GM13976 (cell line): Measurements from ENCODE around the gene POLR2E.
A peak's percentile ranks its signal among the peaks of the same experiment; 100 is the strongest.

ENCODE experiments used
- DNase-seq: peaks from one replicate; pipeline ENCODE4 v3.0.0; 2012; ENCODE audit warnings: low spot score
- in situ Hi-C: fragments of 300-500 bp; cut with MboI; formaldehyde crosslinking; loops from one replicate; pipeline ENCODE4 v1.12.0; 2022; ENCODE audit warnings: low sequenced_read_pairs, mixed read lengths, inconsistent platforms; ENCODE audit not compliant: unreplicated experiment
- TF ChIP-seq, protein P1 (sequence below): IDR thresholded peaks from 2 replicates; pipeline ENCODE4 v1.5.1; 2012; ENCODE audit warnings: borderline replicate concordance, mild to moderate bottlenecking; ENCODE audit not compliant: insufficient read depth; ENCODE audit errors: extremely low read depth, missing control alignments, control extremely low read depth

Gene POLR2E

DNA sequence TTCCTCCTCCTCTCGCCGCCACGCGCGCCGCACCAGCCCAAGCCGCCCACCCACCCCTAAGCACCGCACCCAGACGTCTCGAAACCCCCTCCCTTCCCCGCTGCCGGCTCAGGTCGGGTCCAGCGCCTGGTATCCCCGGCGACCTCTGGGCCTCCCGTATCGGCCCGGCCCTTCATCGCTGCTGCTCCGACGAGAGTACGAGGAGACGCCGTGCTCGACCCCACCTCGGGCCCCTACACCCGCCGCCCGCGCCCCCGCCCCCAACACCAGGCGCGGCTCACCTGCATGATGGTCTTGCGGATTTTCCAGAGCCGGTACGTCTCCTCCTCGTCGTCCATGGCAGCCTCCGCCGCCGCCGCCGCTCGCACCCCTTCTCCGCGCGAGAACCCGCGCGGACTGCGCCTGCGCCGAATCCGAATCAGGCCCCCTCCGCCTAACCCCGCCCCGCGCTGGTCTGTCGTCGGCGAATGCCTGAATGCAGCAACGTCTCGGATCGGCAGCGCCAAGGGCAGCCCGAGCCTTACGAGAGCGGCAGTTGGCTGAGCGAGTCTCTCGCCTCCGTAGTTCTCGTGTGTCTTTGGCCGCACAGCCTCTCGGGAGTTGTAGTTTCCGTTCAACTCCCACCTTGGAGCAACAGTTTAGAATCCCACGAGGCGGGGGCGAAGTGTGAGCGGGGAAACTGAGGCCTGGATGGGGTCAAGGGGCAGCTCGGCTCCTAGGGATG, at the start of gene POLR2E:
Gene POLR2E, minus strand, starts transcription at position 398 of the 724 bp plus-strand sequence. Its CDS starts 60 bp downstream, at position 338.
- TF ChIP-seq, protein P1, sequence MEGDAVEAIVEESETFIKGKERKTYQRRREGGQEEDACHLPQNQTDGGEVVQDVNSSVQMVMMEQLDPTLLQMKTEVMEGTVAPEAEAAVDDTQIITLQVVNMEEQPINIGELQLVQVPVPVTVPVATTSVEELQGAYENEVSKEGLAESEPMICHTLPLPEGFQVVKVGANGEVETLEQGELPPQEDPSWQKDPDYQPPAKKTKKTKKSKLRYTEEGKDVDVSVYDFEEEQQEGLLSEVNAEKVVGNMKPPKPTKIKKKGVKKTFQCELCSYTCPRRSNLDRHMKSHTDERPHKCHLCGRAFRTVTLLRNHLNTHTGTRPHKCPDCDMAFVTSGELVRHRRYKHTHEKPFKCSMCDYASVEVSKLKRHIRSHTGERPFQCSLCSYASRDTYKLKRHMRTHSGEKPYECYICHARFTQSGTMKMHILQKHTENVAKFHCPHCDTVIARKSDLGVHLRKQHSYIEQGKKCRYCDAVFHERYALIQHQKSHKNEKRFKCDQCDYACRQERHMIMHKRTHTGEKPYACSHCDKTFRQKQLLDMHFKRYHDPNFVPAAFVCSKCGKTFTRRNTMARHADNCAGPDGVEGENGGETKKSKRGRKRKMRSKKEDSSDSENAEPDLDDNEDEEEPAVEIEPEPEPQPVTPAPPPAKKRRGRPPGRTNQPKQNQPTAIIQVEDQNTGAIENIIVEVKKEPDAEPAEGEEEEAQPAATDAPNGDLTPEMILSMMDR = no peak
- peak; percentile 97 for DNase-seq
- in situ Hi-C loops = no loop called here

- no peak for DNase-seq
- TF ChIP-seq, protein P1 = no peak
- in situ Hi-C loops = no loop called here
These were observed 49.6 kb upstream of the POLR2E start for GRCh38 chr19:1144741-1145140.

- TF ChIP-seq, protein P1 = no peak
- in situ Hi-C loops = no loop called here
- no peak for DNase-seq
These were observed 48.7 kb upstream of the POLR2E start for GRCh38 chr19:1143828-1144399.

DNA sequence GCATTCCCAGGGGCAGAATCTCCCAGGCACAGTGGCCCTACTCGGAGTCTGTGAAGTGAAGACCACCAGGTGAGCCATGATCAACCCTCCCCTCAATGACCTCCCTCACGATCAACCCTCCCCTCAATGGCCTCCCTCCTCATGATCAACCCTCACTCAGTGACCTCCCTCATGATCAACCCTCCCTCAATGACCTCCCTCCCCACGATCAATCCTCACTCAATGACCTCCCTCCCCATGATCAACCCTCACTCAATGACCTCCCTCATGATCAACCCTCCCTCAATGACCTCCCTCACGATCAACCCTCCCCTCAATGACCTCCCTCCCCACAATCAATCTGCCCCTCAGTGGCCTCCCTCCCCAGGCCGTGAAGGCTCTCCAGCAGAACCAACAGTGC, 46.8 kb upstream of the POLR2E start:
- TF ChIP-seq, protein P1 = no peak
- DNase-seq = no peak
- in situ Hi-C loops = no loop called here

- no peak for DNase-seq
- TF ChIP-seq, protein P1 = no peak
- in situ Hi-C loops = no loop called here
These were observed 45.3 kb upstream of the POLR2E start for GRCh38 chr19:1140272-1141027.

DNA sequence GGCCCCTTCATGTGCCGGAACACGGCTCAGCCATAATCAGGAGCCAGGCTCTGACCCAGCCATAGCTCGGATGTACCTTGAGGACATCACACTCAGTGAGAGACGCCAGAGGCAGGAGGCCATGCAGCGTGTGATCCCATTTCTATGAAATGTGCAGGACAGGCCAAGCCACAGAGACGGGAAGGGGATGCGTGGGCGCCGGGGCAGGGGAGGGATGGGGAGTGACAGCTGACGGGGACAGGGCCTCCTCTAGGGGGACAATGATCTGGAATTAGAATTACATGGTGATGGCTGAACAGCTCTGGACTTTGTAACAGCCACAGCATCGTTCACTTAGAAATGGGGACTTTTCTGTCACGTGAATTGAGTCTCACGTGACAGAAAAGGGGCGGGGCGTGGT, 44.0 kb upstream of the POLR2E start:
- in situ Hi-C loops = no loop called here
- DNase-seq = no peak
- TF ChIP-seq, protein P1 = no peak
